Measurements from ENCODE around the gene SLC7A9.

GRCh38 chr19:32842061-32842460 lies 27.5 kb downstream of the SLC7A9 start:
- no peak for TF ChIP-seq EP300 (IDR thresholded peaks at IDR 0.05; ENCODE audit: borderline replicate concordance)
- TF ChIP-seq, protein P1, sequence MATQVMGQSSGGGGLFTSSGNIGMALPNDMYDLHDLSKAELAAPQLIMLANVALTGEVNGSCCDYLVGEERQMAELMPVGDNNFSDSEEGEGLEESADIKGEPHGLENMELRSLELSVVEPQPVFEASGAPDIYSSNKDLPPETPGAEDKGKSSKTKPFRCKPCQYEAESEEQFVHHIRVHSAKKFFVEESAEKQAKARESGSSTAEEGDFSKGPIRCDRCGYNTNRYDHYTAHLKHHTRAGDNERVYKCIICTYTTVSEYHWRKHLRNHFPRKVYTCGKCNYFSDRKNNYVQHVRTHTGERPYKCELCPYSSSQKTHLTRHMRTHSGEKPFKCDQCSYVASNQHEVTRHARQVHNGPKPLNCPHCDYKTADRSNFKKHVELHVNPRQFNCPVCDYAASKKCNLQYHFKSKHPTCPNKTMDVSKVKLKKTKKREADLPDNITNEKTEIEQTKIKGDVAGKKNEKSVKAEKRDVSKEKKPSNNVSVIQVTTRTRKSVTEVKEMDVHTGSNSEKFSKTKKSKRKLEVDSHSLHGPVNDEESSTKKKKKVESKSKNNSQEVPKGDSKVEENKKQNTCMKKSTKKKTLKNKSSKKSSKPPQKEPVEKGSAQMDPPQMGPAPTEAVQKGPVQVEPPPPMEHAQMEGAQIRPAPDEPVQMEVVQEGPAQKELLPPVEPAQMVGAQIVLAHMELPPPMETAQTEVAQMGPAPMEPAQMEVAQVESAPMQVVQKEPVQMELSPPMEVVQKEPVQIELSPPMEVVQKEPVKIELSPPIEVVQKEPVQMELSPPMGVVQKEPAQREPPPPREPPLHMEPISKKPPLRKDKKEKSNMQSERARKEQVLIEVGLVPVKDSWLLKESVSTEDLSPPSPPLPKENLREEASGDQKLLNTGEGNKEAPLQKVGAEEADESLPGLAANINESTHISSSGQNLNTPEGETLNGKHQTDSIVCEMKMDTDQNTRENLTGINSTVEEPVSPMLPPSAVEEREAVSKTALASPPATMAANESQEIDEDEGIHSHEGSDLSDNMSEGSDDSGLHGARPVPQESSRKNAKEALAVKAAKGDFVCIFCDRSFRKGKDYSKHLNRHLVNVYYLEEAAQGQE (IDR thresholded peaks at IDR 0.05; ENCODE audit: low read depth): no peak
- TF ChIP-seq, protein P2, sequence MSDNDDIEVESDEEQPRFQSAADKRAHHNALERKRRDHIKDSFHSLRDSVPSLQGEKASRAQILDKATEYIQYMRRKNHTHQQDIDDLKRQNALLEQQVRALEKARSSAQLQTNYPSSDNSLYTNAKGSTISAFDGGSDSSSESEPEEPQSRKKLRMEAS (IDR thresholded peaks at IDR 0.05): no peak
- no peak for TF ChIP-seq YY1 (IDR thresholded peaks at IDR 0.05; ENCODE audit: low read depth)
- no peak for TF ChIP-seq CEBPB (IDR thresholded peaks at IDR 0.05)
- TF ChIP-seq RAD21 (IDR thresholded peaks at IDR 0.05; ENCODE audit: low read depth): no peak

All from Ishikawa (cell line).